ENCODE data around the gene VAPA.
A peak's percentile ranks its signal among the peaks of the same experiment; 100 is the strongest.

Gene VAPA

GRCh38 chr18:9914584-9915290 is 921 bp downstream of the VAPA start:
- Histone ChIP-seq H3K4me1 (ENCODE audit: insufficient read depth, low read length, poor library complexity, severe bottlenecking) (peaks cover 52% of the 10 kb centered on the region), H3K9me2 (replicated peaks; ENCODE audit: low read depth, low read length) (no peaks in the 10 kb centered on the region), H3K4me3 (ENCODE audit: low read length, poor library complexity, severe bottlenecking) (peak overlapping the region; percentile 92), H3K27me3 (ENCODE audit: insufficient read depth, low read length, poor library complexity, severe bottlenecking) (peaks cover 4% of the 10 kb centered on the region), H3K9me3 (ENCODE audit: insufficient read depth, low read depth, low read length) (no peaks in the 10 kb centered on the region), H3K36me3 (ENCODE audit: insufficient read depth, low read length) (no peaks in the 10 kb centered on the region), H3K79me2 (ENCODE audit: insufficient read depth, low read length) (peaks cover 57% of the 10 kb centered on the region), H3F3A (ENCODE audit: low read depth) (no peaks in the 10 kb centered on the region), H4K20me1 (ENCODE audit: insufficient read depth, low read length, poor library complexity, severe bottlenecking) (peaks cover 52% of the 10 kb centered on the region), H3K4me2 (ENCODE audit: low read depth, low read length, poor library complexity, severe bottlenecking) (peak overlapping the region; percentile 91), H3K9ac (ENCODE audit: low read depth, low read length, poor library complexity, severe bottlenecking) (peak overlapping the region; percentile 87), H2AFZ (ENCODE audit: low read length) (no peak overlapping the region)
- TF ChIP-seq CTCF (conservative IDR thresholded peaks at IDR 0.05; ENCODE audit: low read length): no peak
- TF ChIP-seq EZH2phosphoT487 (IDR thresholded peaks at IDR 0.05; ENCODE audit: borderline replicate concordance): no peak

GRCh38 chr18:9915291-9916076 is 1.7 kb downstream of the VAPA start:
- H3K4me1 ChIP-seq (ENCODE audit: insufficient read depth, low read length, poor library complexity, severe bottlenecking): peaks cover 60% of the 10 kb centered on the region
- H4K20me1 ChIP-seq (ENCODE audit: insufficient read depth, low read length, poor library complexity, severe bottlenecking): peaks cover 59% of the 10 kb centered on the region
- peak overlapping the region; percentile 91 for H3K4me2 ChIP-seq (ENCODE audit: low read depth, low read length, poor library complexity, severe bottlenecking)
- peak overlapping the region; percentile 92 for H3K4me3 ChIP-seq (ENCODE audit: low read length, poor library complexity, severe bottlenecking)
- H2AFZ ChIP-seq (ENCODE audit: low read length): no peak overlapping the region
- H3K79me2 ChIP-seq (ENCODE audit: insufficient read depth, low read length): peaks cover 64% of the 10 kb centered on the region
- H3K9me2 ChIP-seq (replicated peaks; ENCODE audit: low read depth, low read length): no peaks in the 10 kb centered on the region
- H3K27me3 ChIP-seq (ENCODE audit: insufficient read depth, low read length, poor library complexity, severe bottlenecking): peaks cover 4% of the 10 kb centered on the region
- TF ChIP-seq CTCF (conservative IDR thresholded peaks at IDR 0.05; ENCODE audit: low read length): no peak
- TF ChIP-seq EZH2phosphoT487 (IDR thresholded peaks at IDR 0.05; ENCODE audit: borderline replicate concordance): no peak
- no peaks in the 10 kb centered on the region for H3K9me3 ChIP-seq (ENCODE audit: insufficient read depth, low read depth, low read length)
- no peaks in the 10 kb centered on the region for H3F3A ChIP-seq (ENCODE audit: low read depth)
- no peaks in the 10 kb centered on the region for H3K36me3 ChIP-seq (ENCODE audit: insufficient read depth, low read length)
- peak overlapping the region; percentile 87 for H3K9ac ChIP-seq (ENCODE audit: low read depth, low read length, poor library complexity, severe bottlenecking)

GRCh38 chr18:9916077-9916639 is 2.3 kb downstream of the VAPA start:
- peak overlapping the region; percentile 92 for H3K4me3 ChIP-seq (ENCODE audit: low read length, poor library complexity, severe bottlenecking)
- H3K79me2 ChIP-seq (ENCODE audit: insufficient read depth, low read length): peaks cover 71% of the 10 kb centered on the region
- H3F3A ChIP-seq (ENCODE audit: low read depth): no peaks in the 10 kb centered on the region
- H4K20me1 ChIP-seq (ENCODE audit: insufficient read depth, low read length, poor library complexity, severe bottlenecking): peaks cover 66% of the 10 kb centered on the region
- peaks cover 67% of the 10 kb centered on the region for H3K4me1 ChIP-seq (ENCODE audit: insufficient read depth, low read length, poor library complexity, severe bottlenecking)
- peak overlapping the region; percentile 91 for H3K4me2 ChIP-seq (ENCODE audit: low read depth, low read length, poor library complexity, severe bottlenecking)
- H3K9me2 ChIP-seq (replicated peaks; ENCODE audit: low read depth, low read length): no peaks in the 10 kb centered on the region
- H3K27me3 ChIP-seq (ENCODE audit: insufficient read depth, low read length, poor library complexity, severe bottlenecking): peaks cover 4% of the 10 kb centered on the region
- H3K9me3 ChIP-seq (ENCODE audit: insufficient read depth, low read depth, low read length): no peaks in the 10 kb centered on the region
- H3K9ac ChIP-seq (ENCODE audit: low read depth, low read length, poor library complexity, severe bottlenecking): peak overlapping the region; percentile 87
- H3K36me3 ChIP-seq (ENCODE audit: insufficient read depth, low read length): no peaks in the 10 kb centered on the region
- no peak overlapping the region for H2AFZ ChIP-seq (ENCODE audit: low read length)
- no peak for TF ChIP-seq CTCF (conservative IDR thresholded peaks at IDR 0.05; ENCODE audit: low read length)
- TF ChIP-seq EZH2phosphoT487 (IDR thresholded peaks at IDR 0.05; ENCODE audit: borderline replicate concordance): no peak

Measured in Loucy (cell line).